Subcutaneous adipose tissue (tissue), 4 donors: Measurements from ENCODE around the gene NPFF. TPM values are rescaled to one million over a fixed set of nuclear protein-coding genes. Genes with fewer than 3 reads are reported as not detected.

Experiments
- total RNA-seq, 4 donors: library from RNA; depleted of rRNA; stranded (reverse); fragments of >200 nt; gene quantifications; one replicate each; pipeline ENCODE4 v1.1.0, GENCODE V29; 2016
- TF ChIP-seq, protein P1 (sequence below): fragments of 450-650 bp; IDR thresholded peaks from one replicate; pipeline ENCODE4 v1.5.1; 2016; ENCODE audit warnings: low read depth, mild to moderate bottlenecking, control low read depth, antibody characterized with exemption, moderate library complexity

Gene NPFF
- not detected for total RNA-seq

GRCh38 chr12:53506881-53507602 is at the start of gene NPFF:
NPFF (minus strand) TSS chr12:53507484; CDS start chr12:53507474, 10 bp downstream.
- TF ChIP-seq, protein P1, sequence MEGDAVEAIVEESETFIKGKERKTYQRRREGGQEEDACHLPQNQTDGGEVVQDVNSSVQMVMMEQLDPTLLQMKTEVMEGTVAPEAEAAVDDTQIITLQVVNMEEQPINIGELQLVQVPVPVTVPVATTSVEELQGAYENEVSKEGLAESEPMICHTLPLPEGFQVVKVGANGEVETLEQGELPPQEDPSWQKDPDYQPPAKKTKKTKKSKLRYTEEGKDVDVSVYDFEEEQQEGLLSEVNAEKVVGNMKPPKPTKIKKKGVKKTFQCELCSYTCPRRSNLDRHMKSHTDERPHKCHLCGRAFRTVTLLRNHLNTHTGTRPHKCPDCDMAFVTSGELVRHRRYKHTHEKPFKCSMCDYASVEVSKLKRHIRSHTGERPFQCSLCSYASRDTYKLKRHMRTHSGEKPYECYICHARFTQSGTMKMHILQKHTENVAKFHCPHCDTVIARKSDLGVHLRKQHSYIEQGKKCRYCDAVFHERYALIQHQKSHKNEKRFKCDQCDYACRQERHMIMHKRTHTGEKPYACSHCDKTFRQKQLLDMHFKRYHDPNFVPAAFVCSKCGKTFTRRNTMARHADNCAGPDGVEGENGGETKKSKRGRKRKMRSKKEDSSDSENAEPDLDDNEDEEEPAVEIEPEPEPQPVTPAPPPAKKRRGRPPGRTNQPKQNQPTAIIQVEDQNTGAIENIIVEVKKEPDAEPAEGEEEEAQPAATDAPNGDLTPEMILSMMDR: no peak

DNA sequence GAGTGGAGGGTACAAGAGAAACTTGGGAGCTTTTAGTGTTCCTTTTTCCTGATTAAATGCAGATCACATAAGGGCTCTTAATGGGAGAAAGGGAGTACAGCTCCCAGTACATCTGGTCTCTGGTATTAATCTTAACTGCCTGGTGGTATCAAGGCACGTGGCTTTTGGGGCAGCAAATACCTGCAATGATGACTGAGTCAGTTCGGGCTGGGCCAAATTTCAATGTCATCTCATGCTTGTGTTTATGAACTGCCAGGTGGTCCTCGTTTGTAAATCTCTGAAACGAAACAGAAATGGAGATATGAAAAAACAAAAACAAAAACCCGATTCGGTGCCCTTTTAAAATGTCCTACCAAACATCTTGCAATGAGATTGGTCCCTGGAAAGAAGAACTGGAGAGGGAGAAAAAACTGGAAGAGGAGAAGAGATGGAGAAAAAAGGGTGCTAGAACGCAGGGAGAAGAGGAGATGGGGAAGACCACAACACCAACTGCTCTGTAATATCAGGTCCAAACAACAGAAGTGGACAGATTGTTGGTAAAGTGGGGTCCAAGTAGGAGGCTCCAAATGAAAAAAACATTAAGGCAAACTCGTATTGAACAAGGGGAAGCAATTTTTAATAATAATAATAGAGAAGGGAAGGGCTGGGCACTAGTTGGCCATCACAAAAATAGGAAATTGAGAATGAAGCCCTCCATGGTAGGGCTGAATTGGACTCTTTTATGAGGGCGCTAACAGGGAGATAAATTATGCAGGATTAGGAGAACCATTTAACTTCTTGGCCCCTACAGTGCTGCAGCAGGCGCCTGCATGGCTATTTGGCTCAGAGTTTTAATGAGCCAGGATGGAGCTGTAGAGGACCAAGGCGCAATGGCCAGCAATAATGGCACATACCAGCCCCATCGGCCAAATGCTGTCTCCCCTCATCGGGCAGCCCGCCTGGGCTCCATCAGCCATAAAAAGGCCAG is 45.4 kb upstream of the NPFF start:
- TF ChIP-seq, protein P1: no peak

GRCh38 chr12:53551889-53552291 is 44.6 kb upstream of the NPFF start:
- TF ChIP-seq, protein P1: no peak

DNA sequence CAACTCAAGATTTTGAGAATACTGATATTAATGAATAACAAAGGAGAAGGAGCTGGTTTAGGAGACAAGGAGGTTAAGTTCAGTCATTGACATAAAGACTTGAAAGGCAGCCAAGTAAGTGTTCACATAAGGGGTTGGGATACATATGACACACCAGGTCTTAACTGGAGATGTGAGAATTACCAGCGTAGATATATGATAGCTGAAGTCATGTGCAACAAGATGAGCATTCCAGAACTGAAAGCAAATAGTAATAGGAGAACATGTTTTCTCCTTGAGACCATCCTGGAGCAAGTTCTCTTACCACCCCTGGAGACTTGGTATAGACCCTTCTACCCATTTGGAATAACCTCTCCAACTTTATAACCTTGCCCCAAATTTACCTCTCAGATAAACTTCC is 43.3 kb upstream of the NPFF start:
- TF ChIP-seq, protein P1: no peak

GRCh38 chr12:53543539-53543938 is 36.3 kb upstream of the NPFF start:
- TF ChIP-seq, protein P1: no peak

- TF ChIP-seq, protein P1: no peak
Measured at GRCh38 chr12:53539526-53539925, 32.2 kb upstream of the NPFF start.

DNA sequence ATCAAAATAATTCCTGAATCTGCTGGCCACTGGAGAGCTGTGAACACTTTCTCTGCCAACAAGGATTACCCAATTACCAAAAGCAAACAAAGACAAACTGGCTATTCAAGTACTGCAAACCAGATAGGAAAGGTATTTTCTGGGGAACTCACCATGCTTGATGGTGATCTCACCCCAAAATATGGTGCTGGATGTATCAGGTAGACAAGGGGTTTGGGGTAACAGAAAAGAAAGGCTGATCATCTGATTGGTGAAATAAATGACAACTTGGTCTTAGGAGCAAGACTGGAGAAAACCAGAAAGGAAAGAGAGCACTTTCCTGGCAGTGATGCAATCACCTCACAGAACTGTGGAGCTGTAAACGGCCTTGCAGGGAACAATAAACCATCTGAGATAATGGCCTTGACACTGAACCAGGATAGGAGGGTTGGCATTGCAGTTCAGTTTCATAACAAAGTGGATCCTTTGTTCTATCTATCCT is 31.0 kb upstream of the NPFF start:
- TF ChIP-seq, protein P1: no peak
